Chondrocyte (in vitro differentiated cells): ENCODE data around the gene MED13L. TPM values are rescaled to one million over a fixed set of nuclear protein-coding genes. Genes with fewer than 3 reads are reported as not detected.
"Not testable (repeated sequence)": the region's sequence is repeated elsewhere in the genome, so short reads cannot be mapped to it uniquely, and the experiment has no call there.

Experiments
- DNase-seq: peaks from one replicate; pipeline ENCODE4 v3.0.0; 2021; ENCODE audit warnings: mixed read lengths, low spot score
- H3K27ac Mint-ChIP-seq: one replicate; pipeline ENCODE4 v1.8.0; 2021; ENCODE audit warnings: mild to moderate bottlenecking, moderate library complexity, mixed read lengths; ENCODE audit not compliant: unreplicated experiment
- H3K27me3 Mint-ChIP-seq: 2 replicates; pipeline ENCODE4 v1.8.0; 2021; ENCODE audit warnings: low read depth, mixed read lengths
- H3K36me3 Mint-ChIP-seq: 2 replicates; pipeline ENCODE4 v1.8.0; 2021; ENCODE audit warnings: low read depth, mixed read lengths
- H3K4me1 Mint-ChIP-seq: 2 replicates; pipeline ENCODE4 v1.8.0; 2021; ENCODE audit warnings: low read depth, mild to moderate bottlenecking, mixed read lengths
- H3K4me3 Mint-ChIP-seq: one replicate; pipeline ENCODE4 v1.8.0; 2021; ENCODE audit warnings: mild to moderate bottlenecking, moderate library complexity, mixed read lengths; ENCODE audit not compliant: unreplicated experiment
- H3K9me3 Mint-ChIP-seq: 2 replicates; pipeline ENCODE4 v1.8.0; 2021; ENCODE audit warnings: low read depth, mixed read lengths
- CTCF ChIP-seq: fragments of 200-600 bp; sonication (generic); IDR thresholded peaks from 2 replicates; pipeline ENCODE4 v1.5.0; 2021; ENCODE audit warnings: antibody characterized with exemption, mild to moderate bottlenecking, moderate library complexity
- total RNA-seq: library from RNA; stranded (reverse); gene quantifications from 3 replicates; pipeline ENCODE4 v1.2.1, GENCODE V29; 2021

Gene MED13L
- total RNA-seq, 1 donor from 2014 or later: 162 TPM

- Mint-ChIP-seq H3K36me3 (peaks cover 4% of the 10 kb centered on the region), H3K27ac (no peak overlapping the region), H3K27me3 (no peaks in the 10 kb centered on the region), H3K4me1 (peaks cover 62% of the 10 kb centered on the region), H3K9me3 (no peaks in the 10 kb centered on the region), H3K4me3 (no peak overlapping the region)
- no peak for TF ChIP-seq CTCF
- no peak for DNase-seq
Measured at GRCh38 chr12:116238149-116238548, 39.3 kb downstream of the MED13L start.

GRCh38 chr12:116236976-116237375 lies 40.5 kb downstream of the MED13L start:
- peak overlapping the region; percentile 78 for H3K27ac Mint-ChIP-seq
- DNase-seq: no peak
- H3K4me3 Mint-ChIP-seq: no peak overlapping the region
- no peaks in the 10 kb centered on the region for H3K27me3 Mint-ChIP-seq
- H3K4me1 Mint-ChIP-seq: peaks cover 62% of the 10 kb centered on the region
- no peaks in the 10 kb centered on the region for H3K9me3 Mint-ChIP-seq
- no peak for TF ChIP-seq CTCF
- peaks cover 4% of the 10 kb centered on the region for H3K36me3 Mint-ChIP-seq

GRCh38 chr12:116236148-116236731 lies 41.3 kb downstream of the MED13L start:
- H3K4me1 Mint-ChIP-seq: peaks cover 62% of the 10 kb centered on the region
- H3K36me3 Mint-ChIP-seq: peaks cover 4% of the 10 kb centered on the region
- TF ChIP-seq CTCF: peak; percentile 87
- peak overlapping the region; percentile 78 for H3K27ac Mint-ChIP-seq
- no peak for DNase-seq
- no peaks in the 10 kb centered on the region for H3K27me3 Mint-ChIP-seq
- H3K4me3 Mint-ChIP-seq: peak overlapping the region; percentile 22
- H3K9me3 Mint-ChIP-seq: no peaks in the 10 kb centered on the region

- not testable (repeated sequence) for H3K9me3 Mint-ChIP-seq, H3K4me3 Mint-ChIP-seq, H3K27me3 Mint-ChIP-seq, DNase-seq, H3K36me3 Mint-ChIP-seq
- Mint-ChIP-seq H3K27ac (peak overlapping the region; percentile 73), H3K4me1 (peaks cover 67% of the 10 kb centered on the region)
Measured at GRCh38 chr12:116234148-116234547, 43.3 kb downstream of the MED13L start.

- Mint-ChIP-seq H3K27me3 (no peaks in the 10 kb centered on the region), H3K4me3 (no peak overlapping the region), H3K27ac (peak overlapping the region; percentile 73), H3K36me3 (peaks cover 2% of the 10 kb centered on the region), H3K4me1 (peaks cover 67% of the 10 kb centered on the region), H3K9me3 (no peaks in the 10 kb centered on the region)
- TF ChIP-seq CTCF: no peak
- DNase-seq: no peak
Measured at GRCh38 chr12:116233669-116234068, 43.8 kb downstream of the MED13L start.

GRCh38 chr12:116227811-116228210 lies 49.7 kb downstream of the MED13L start:
- Mint-ChIP-seq H3K4me3 (no peak overlapping the region), H3K9me3 (no peaks in the 10 kb centered on the region), H3K36me3 (peaks cover 1% of the 10 kb centered on the region), H3K27ac (no peak overlapping the region), H3K27me3 (no peaks in the 10 kb centered on the region), H3K4me1 (peaks cover 49% of the 10 kb centered on the region)
- no peak for DNase-seq
- TF ChIP-seq CTCF: no peak
